ENCODE results near the gene PTGIR. TPM values are rescaled to one million over a fixed set of nuclear protein-coding genes. Genes with fewer than 3 reads are reported as not detected.
A peak's percentile ranks its signal among the peaks of the same experiment; 100 is the strongest.

Gene PTGIR
- total and polyA plus RNA-seq, 10 of the 15 experiments (the other 5 are each of a cell fraction or from before 2014, with no cell fraction given): 0.34 to 29.1 (median 9.9) TPM

GRCh38 chr19:46621191-46622117 lies 3.4 kb downstream of the PTGIR start:
- ChIA-PET RAD21 (ENCODE audit: unreplicated experiment) (interaction anchor here (0.8 to 11.8 kb wide), 5 partner anchors 9 to 78 kb away, joined by 3 to 245 read pairs (median 6); partner anchors contain the start of gene DACT3), SMC1A (ENCODE audit: uncharacterized antibody, unreplicated experiment) (interaction anchor here (0.9 to 17.6 kb wide), 5 partner anchors 9 to 41 kb away, joined by 3 to 286 read pairs (median 6); partner anchors contain the start of gene DACT3), CTCF (interaction anchor here (1.1 to 13.7 kb wide), 12 partner anchors 8 to 117 kb away, joined by 3 to 434 read pairs (median 6); partner anchors contain the start of genes CALM3, DACT3 and PTGIR), POLR2A (interaction anchor here (0.9 to 7.7 kb wide), 4 partner anchors 10 to 38 kb away, joined by 3 to 72 read pairs (median 8); partner anchors contain the start of gene CALM3)
- ATAC-seq (no peak), FAIRE-seq (no peak), DNase-seq (ENCODE audit: low read depth, low spot score) (no peak)
- in situ Hi-C loops (cut with MboI) (no loop called here), intact Hi-C loops (cut with micrococcal nuclease; ENCODE audit: unreplicated experiment) (no loop called here)
- Histone ChIP-seq H3K4me1 (ENCODE audit: control insufficient read depth, insufficient read depth, low read length) (peaks cover 58% of the 10 kb centered on the region), H3K79me2 (ENCODE audit: control insufficient read depth, insufficient read depth, low read length) (peaks cover 32% of the 10 kb centered on the region), H3K4me3 (peak overlapping the region; percentile 53), H3K4me2 (ENCODE audit: control insufficient read depth, insufficient read depth) (peak overlapping the region; percentile 81), H3K9me3 (replicated peaks; ENCODE audit: control insufficient read depth, insufficient read depth, low read length) (no peaks in the 10 kb centered on the region), H2AFZ (ENCODE audit: control insufficient read depth, low read depth, low read length) (no peak overlapping the region), H3K27me3 (replicated peaks in 1 of 2; ENCODE audit: control insufficient read depth in 2 of 2, insufficient read depth in 2 of 2, low read length in 1 of 2) (no peaks in the 10 kb centered on the region), H3K9ac (ENCODE audit: control insufficient read depth, insufficient read depth, low read length) (peak overlapping the region; percentile 40), H4K20me1 (ENCODE audit: control insufficient read depth, insufficient read depth) (no peaks in the 10 kb centered on the region), H3K36me3 (ENCODE audit: control insufficient read depth in 2 of 2, insufficient read depth in 2 of 2, low read length in 1 of 2) (no peaks in the 10 kb centered on the region), H3K27ac (ENCODE audit: control insufficient read depth, insufficient read depth) (peak overlapping the region; percentile 85)
- TF ChIP-seq IKZF2 (IDR thresholded peaks at IDR 0.05) (0 out of 4 replicates have a peak, but pooled peaks of 1 of the 2 experiments have one; percentile 10), GATAD2B (conservative IDR thresholded peaks at IDR 0.05; ENCODE audit: low read depth) (0 out of 2 replicates have a peak, but pooled peaks have one; percentile 18), CTCF (IDR thresholded peaks at IDR 0.05 in 2 of 3, conservative IDR thresholded peaks at IDR 0.05 in 1 of 3; ENCODE audit: control insufficient read depth in 2 of 3, extremely low read depth in 1 of 3, insufficient read depth in 1 of 3, low read depth in 3 of 3, low read length in 3 of 3) (peak; percentile 20 to 29 (median 27); a peak in 4 of 6 replicates), RCOR1 (conservative IDR thresholded peaks at IDR 0.05; ENCODE audit: low read depth, low read length) (no peak), MLLT1 (IDR thresholded peaks at IDR 0.05) (peak; percentile 97), RBBP5 (conservative IDR thresholded peaks at IDR 0.05) (no peak), EED (IDR thresholded peaks at IDR 0.05; ENCODE audit: low read depth) (no peak)
- 89% methylated on average over 25 of the region's 32 CpGs for WGBS (ENCODE audit: insufficient coverage, insufficient replicate concordance, low lambda C conversion rate, missing lambda C conversion rate)
- no TSS peak for BruUV-seq (replicated peaks)

Data from GM12878 (cell line).